Eye (tissue), 1 donor: Measurements from ENCODE around the gene CDKAL1.
"Not testable (repeated sequence)": the region's sequence is repeated elsewhere in the genome, so short reads cannot be mapped to it uniquely, and the experiment has no call there.

ENCODE experiments used
- DNase-seq: peaks from one replicate; pipeline ENCODE4 v3.0.0-alpha.2; 2015

The CDKAL1 gene

GRCh38 chr6:21045135-21045700 lies 511.0 kb downstream of the CDKAL1 start:
- no peak for DNase-seq

- peak; percentile 49 for DNase-seq
These were observed 512.0 kb downstream of the CDKAL1 start for GRCh38 chr6:21046276-21046675.

- DNase-seq = no peak
These were observed 513.8 kb downstream of the CDKAL1 start for GRCh38 chr6:21048047-21048446.

GRCh38 chr6:21049148-21049547 lies 514.9 kb downstream of the CDKAL1 start:
- DNase-seq = no peak

DNA sequence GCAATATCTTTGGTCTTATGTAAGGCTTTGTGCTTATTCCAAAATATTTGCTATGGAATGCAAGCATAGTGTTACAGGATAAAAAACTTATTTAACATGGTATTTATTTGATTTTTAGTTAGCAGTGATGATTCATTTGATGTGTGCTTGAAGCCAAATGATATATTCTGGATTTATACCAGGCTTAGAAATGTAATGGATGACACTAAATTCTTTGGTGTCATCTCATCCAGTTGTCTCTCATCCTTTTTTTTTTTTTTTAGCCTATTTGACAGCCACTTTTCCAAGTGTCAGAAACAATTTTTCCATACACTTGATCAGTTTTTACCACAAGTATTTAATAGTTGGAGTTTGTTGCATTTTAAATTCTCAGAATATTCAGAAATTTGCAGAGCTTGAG lies 515.3 kb downstream of the CDKAL1 start:
- DNase-seq = no peak

DNA sequence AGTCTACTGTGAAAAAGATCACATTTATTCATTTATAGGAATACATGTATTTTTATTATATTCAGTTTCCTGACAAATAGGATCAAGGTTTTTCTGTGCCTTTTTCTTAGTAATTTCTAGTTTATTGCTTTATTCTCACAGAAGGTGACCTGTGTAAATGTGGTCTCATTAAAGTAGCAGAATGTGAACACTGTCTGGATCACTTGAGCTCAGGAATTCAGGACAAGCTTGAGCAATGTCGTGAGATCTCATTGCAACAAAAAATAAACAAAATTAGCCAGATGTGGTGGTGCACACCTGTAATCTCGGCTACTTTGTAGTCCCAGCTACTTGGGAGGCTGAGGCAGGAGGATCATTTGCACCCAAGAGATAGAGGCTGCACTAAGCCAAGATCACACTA lies 516.7 kb downstream of the CDKAL1 start:
- DNase-seq = no peak

GRCh38 chr6:21051777-21052176 lies 517.5 kb downstream of the CDKAL1 start:
- no peak for DNase-seq

- no peak for DNase-seq
These were observed 519.4 kb downstream of the CDKAL1 start for GRCh38 chr6:21053612-21054011.

DNA sequence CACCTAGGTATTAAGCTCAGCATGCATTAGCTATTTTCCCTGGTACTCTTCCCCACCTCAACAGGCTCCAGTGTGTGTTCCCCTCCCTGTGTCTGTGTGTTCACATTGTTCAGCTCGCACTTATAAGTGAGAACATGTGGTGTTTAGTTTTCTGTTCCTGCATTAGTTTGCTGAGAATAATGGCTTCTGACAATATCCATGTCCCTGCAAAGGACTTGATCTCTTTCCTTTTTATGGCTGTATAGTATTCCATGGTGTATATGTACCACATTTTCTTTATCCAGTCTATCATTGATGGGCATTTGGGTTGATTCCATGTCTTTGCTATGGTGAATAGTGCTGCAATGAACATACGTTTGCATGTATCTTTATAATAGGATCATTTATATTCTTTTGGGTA lies 521.2 kb downstream of the CDKAL1 start:
- not testable (repeated sequence) for DNase-seq

- DNase-seq = no peak
These were observed 527.6 kb downstream of the CDKAL1 start for GRCh38 chr6:21061892-21062291.

GRCh38 chr6:21064756-21065340 lies 530.6 kb downstream of the CDKAL1 start:
- no peak for DNase-seq

DNA sequence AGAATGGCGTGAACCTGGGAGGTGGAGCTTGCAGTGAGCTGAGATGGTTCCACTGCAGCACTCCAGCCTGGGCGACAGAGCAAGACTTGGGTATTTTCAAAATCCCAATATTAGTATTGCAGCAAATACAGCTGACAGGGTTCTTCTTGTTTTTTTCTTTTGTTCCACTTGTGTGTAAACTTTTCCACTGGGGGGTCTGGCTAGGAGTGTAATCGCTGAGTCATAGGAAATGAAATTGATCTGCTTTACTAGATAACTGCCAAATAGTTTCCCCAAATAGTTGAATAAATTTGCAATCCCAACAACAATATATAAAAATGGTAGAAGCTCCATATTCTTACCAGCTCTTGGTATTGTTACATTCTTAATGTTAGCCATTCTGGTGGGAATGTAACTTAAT lies 533.3 kb downstream of the CDKAL1 start:
- no peak for DNase-seq

- DNase-seq = no peak
These were observed 536.4 kb downstream of the CDKAL1 start for GRCh38 chr6:21070620-21071019.

GRCh38 chr6:21071780-21072468 lies 537.7 kb downstream of the CDKAL1 start:
- DNase-seq = no peak

GRCh38 chr6:21073318-21073839 lies 539.1 kb downstream of the CDKAL1 start:
- DNase-seq = no peak

DNA sequence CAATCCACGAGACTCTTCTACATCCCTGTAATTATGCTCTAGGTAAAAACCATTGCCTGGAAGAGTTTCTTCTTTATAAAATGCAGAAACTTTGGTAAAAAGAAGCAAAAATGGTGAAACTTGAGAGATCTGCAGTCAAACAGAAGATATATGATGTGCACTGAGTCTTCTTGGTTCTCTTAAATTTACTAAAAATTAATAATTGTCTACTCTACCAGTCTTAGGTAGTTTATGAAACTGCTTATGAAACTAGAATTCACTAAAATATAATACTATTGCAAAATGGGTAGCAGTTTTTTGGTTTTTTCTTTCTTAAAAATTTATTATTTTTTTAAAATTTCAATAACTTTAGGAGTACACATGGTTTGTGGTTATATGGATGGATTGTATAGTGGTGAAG lies 540.2 kb downstream of the CDKAL1 start:
- no peak for DNase-seq

DNA sequence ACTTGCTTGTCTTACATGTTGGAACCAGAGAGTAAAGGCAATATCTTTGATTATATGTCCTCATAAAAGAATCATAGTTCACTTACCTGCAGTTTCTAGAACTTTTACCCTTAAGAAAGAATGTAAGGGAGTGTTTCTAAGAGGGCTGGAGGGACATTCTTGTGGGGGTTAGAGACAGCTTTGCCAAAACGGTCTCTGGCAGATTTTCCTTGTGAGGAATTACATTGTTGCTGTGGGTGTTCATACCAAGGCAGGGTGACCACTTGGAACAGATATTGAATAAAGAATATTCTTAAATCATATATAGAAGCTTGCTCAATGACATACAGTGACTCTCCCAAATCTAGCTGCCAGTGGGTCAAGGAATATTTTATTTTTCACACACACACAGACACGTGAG lies 541.7 kb downstream of the CDKAL1 start:
- DNase-seq = no peak

DNA sequence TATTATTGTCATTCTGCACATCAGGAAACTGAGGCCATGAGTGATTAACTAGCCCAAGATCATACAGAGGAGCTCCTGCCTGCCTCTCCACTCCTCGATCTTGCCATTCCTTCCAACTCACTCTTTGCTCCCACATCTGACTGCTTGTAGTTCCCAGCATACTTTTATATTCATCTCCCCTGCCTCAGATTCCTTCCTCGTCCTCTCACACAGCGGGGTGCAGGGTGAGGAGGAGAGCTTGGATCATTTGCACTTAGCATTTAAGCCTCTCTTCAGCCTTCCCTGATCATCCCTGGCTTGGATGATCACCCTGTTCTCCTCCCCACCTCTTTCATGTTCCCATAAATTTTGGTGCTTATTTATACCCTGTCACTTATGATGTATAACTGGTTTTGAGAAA lies 544.2 kb downstream of the CDKAL1 start:
- DNase-seq = no peak

GRCh38 chr6:21079468-21080048 lies 545.3 kb downstream of the CDKAL1 start:
- no peak for DNase-seq

DNA sequence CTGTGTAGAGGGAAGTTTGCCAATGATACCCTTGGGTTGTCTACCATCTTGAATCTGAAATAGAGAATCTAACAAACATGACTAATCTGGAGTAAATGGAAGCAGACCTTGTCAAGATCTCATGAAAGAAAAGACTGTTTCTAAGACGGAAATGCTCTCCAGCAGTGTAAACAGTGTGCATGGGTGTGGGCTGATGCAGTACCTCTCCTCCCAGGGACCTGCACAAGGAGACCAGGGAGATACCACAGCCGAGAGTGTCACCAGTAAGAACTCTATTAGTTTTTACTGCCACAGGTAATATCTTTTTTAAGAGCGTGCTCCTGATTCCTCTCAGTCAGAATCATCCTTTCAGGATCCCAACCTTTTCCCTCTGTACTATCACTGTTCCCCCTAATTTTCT lies 546.0 kb downstream of the CDKAL1 start:
- no peak for DNase-seq

DNA sequence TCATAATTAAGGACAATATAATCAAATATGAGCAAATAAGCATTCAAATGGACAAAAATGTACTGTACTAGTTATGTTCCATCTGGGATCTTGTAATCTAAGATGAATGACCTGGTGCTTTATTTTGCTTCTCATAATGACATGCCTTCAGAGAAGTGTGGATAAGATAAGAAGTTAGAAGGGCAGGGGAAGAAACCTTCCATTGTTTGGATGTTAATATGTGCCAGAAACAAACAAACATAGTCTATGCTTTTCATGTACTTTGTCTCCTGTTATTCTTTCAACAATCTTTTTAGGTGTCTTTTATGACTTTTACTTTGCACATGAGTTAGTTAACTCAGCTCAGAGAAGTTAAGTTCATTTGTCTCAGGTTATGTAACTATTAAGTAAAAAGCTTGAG lies 547.8 kb downstream of the CDKAL1 start:
- DNase-seq = no peak

- DNase-seq = no peak
These were observed 549.5 kb downstream of the CDKAL1 start for GRCh38 chr6:21083708-21084107.

GRCh38 chr6:21084656-21085055 lies 550.4 kb downstream of the CDKAL1 start:
- DNase-seq = no peak

DNA sequence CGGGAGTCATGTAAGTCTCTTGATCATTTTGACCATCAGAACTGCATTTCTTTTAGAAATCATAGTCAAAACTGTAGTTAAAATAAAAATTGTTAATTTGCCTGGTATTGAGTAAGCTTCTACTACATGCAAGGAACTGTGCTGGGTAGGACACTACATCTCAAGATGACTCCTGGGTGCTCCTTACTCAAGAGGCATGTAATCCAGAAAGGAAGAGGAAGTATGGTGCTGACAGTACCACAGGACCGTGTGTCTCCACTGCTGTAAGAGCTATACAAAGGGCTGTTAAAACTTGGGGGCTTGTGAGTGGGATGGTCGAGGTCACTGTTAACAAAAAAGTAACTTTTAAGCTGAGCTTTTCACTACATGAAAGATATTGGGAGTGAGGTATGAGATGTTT lies 551.0 kb downstream of the CDKAL1 start:
- no peak for DNase-seq
